HG02885 (cell line): ENCODE results near the gene NBL1.

Source experiments
- ATAC-seq: cut with Tn5 transposase; IDR thresholded peaks from one replicate; pipeline ENCODE4 v1.9.1; 2021; ENCODE audit warnings: mild to moderate bottlenecking; ENCODE audit not compliant: unreplicated experiment, poor library complexity

The NBL1 gene

GRCh38 chr1:19664453-19665185, 20.5 kb downstream of the NBL1 start, which contains the start of gene HTR6:
Gene HTR6, plus strand, starts transcription at chr1:19664875. Its CDS starts 879 bp downstream, at chr1:19665754.
- ATAC-seq = no peak

- no peak for ATAC-seq
These were observed 21.0 kb downstream of the NBL1 start for GRCh38 chr1:19665186-19665495.

GRCh38 chr1:19665496-19666465, 21.7 kb downstream of the NBL1 start:
- ATAC-seq = no peak

GRCh38 chr1:19668888-19669287, 24.8 kb downstream of the NBL1 start:
- no peak for ATAC-seq

- ATAC-seq = no peak
These were observed 26.7 kb downstream of the NBL1 start for GRCh38 chr1:19670787-19671186.

- no peak for ATAC-seq
These were observed 28.1 kb downstream of the NBL1 start for GRCh38 chr1:19672237-19672636.

- ATAC-seq = no peak
These were observed 31.7 kb downstream of the NBL1 start for GRCh38 chr1:19675797-19676196.

GRCh38 chr1:19676438-19676922, 32.4 kb downstream of the NBL1 start:
- ATAC-seq = no peak

- ATAC-seq = no peak
These were observed 34.4 kb downstream of the NBL1 start for GRCh38 chr1:19678493-19678892.

- ATAC-seq = no peak
These were observed 34.9 kb downstream of the NBL1 start for GRCh38 chr1:19678931-19679453.

GRCh38 chr1:19679691-19680090, 35.6 kb downstream of the NBL1 start:
- no peak for ATAC-seq

- ATAC-seq = no peak
These were observed 36.5 kb downstream of the NBL1 start for GRCh38 chr1:19680644-19681043.

GRCh38 chr1:19682257-19682656, 38.1 kb downstream of the NBL1 start:
- no peak for ATAC-seq

- ATAC-seq = no peak
These were observed 38.8 kb downstream of the NBL1 start for GRCh38 chr1:19682901-19683300.

GRCh38 chr1:19683351-19683750, 39.2 kb downstream of the NBL1 start:
- no peak for ATAC-seq

GRCh38 chr1:19684677-19685076, 40.6 kb downstream of the NBL1 start:
- no peak for ATAC-seq

GRCh38 chr1:19685994-19686393, 41.9 kb downstream of the NBL1 start:
- no peak for ATAC-seq

GRCh38 chr1:19687414-19687813, 43.3 kb downstream of the NBL1 start:
- ATAC-seq = no peak

GRCh38 chr1:19688041-19688842, 44.1 kb downstream of the NBL1 start:
- no peak for ATAC-seq

GRCh38 chr1:19689085-19689757, 45.1 kb downstream of the NBL1 start:
- no peak for ATAC-seq
